SK-N-SH (cell line): ENCODE data around the gene OR5D16.

Experiments used
- CTCF ChIP-seq: fragments of 200-600 bp; sonication (generic); IDR thresholded peaks from 2 replicates; pipeline ENCODE4 v1.6.1; 2017; ENCODE audit warnings: antibody characterized with exemption, mild to moderate bottlenecking, moderate library complexity
- JUND ChIP-seq: IDR thresholded peaks from 2 replicates; pipeline ENCODE4 v1.4.0; 2012
- POLR2AphosphoS5 ChIP-seq: IDR thresholded peaks from 2 replicates; pipeline ENCODE4 v1.6.1; 2012; ENCODE audit warnings: low read depth, low read length
- USF2 ChIP-seq: fragments of 150-350 bp; IDR thresholded peaks from 2 replicates; pipeline ENCODE4 v1.6.1; 2017; ENCODE audit warnings: antibody characterized with exemption, low read length, low read depth, borderline replicate concordance

- TF ChIP-seq CTCF: no peak
- TF ChIP-seq POLR2AphosphoS5: no peak
- no peak for TF ChIP-seq USF2
- TF ChIP-seq JUND: no peak
Measured at GRCh38 chr11:55806248-55806647, 32.3 kb upstream of the OR5D16 start.
